Cardiac muscle cell (in vitro differentiated cells and primary cell): Measurements from ENCODE around the gene INPP5D. TPM values are rescaled to one million over a fixed set of nuclear protein-coding genes. Genes with fewer than 3 reads are reported as not detected.
A peak's percentile ranks its signal among the peaks of the same experiment; 100 is the strongest.

Source experiments
- DNase-seq, 2 donors: peaks; one replicate each; pipeline versions ENCODE4 v3.0.0 to v3.0.0-alpha.2; 2010 to 2017; ENCODE audit warnings: low read depth in 1 of 2, low spot score in 1 of 2
- H3K27ac ChIP-seq: fragments of 200-600 bp; sonication (generic); 2 replicates; pipeline ENCODE4 v1.5.1; 2016
- H3K27me3 ChIP-seq: fragments of 200-600 bp; sonication (generic); 2 replicates; pipeline ENCODE4 v1.6.0; 2016; ENCODE audit warnings: control low read depth
- H3K36me3 ChIP-seq: fragments of 200-600 bp; sonication (generic); 2 replicates; pipeline ENCODE4 v1.5.1; 2016; ENCODE audit warnings: control low read depth
- H3K4me1 ChIP-seq: fragments of 200-600 bp; sonication (generic); 2 replicates; pipeline ENCODE4 v1.8.1; 2017; ENCODE audit warnings: low read depth, mild to moderate bottlenecking, mixed run types
- H3K4me3 ChIP-seq: fragments of 200-600 bp; sonication (generic); 2 replicates; pipeline ENCODE4 v1.5.1; 2016; ENCODE audit warnings: mild to moderate bottlenecking
- H3K9me3 ChIP-seq: fragments of 200-600 bp; sonication (generic); 2 replicates; pipeline ENCODE4 v1.5.1; 2017; ENCODE audit warnings: low read depth, mild to moderate bottlenecking, control low read depth
- CTCF ChIP-seq: IDR thresholded peaks from 2 replicates; pipeline ENCODE4 v1.5.1; 2012; ENCODE audit warnings: low read depth, mild to moderate bottlenecking, low read length
- polyA plus RNA-seq: library from polyadenylated mRNA; unstranded; fragments of >200 nt; fragmentation: Nextera tagmentation; extraction: Ambion mirVana; gene quantifications from 2 replicates; pipeline ENCODE4 v1.2.1, GENCODE V29; 2016
- total RNA-seq: library from RNA; depleted of rRNA; stranded (reverse); fragments of >200 nt; gene quantifications from 2 replicates; pipeline ENCODE4 v1.2.3, GENCODE V29; 2016

Gene INPP5D
- total and polyA plus RNA-seq, 2 experiments from 2014 or later = 4.5 to 6.8 TPM

GRCh38 chr2:233168919-233169318 is 108.8 kb downstream of the INPP5D start:
- Histone ChIP-seq H3K4me3 (no peak overlapping the region), H3K27me3 (no peaks in the 10 kb centered on the region), H3K4me1 (peaks cover 10% of the 10 kb centered on the region), H3K9me3 (no peaks in the 10 kb centered on the region), H3K36me3 (no peaks in the 10 kb centered on the region), H3K27ac (no peak overlapping the region)
- TF ChIP-seq CTCF = no peak
- no peak for DNase-seq

GRCh38 chr2:233171344-233171743 is 111.2 kb downstream of the INPP5D start:
- no peak for TF ChIP-seq CTCF
- Histone ChIP-seq H3K27ac (no peak overlapping the region), H3K27me3 (no peaks in the 10 kb centered on the region), H3K36me3 (no peaks in the 10 kb centered on the region), H3K4me3 (no peak overlapping the region), H3K4me1 (peaks cover 10% of the 10 kb centered on the region), H3K9me3 (no peaks in the 10 kb centered on the region)
- DNase-seq = no peak

- no peak for TF ChIP-seq CTCF
- no peaks in the 10 kb centered on the region for H3K27me3 ChIP-seq
- no peak overlapping the region for H3K4me3 ChIP-seq
- DNase-seq = no peak
- no peaks in the 10 kb centered on the region for H3K36me3 ChIP-seq
- H3K4me1 ChIP-seq = peaks cover 10% of the 10 kb centered on the region
- H3K9me3 ChIP-seq = no peaks in the 10 kb centered on the region
- H3K27ac ChIP-seq = no peak overlapping the region
Measured at GRCh38 chr2:233173115-233173514, 113.0 kb downstream of the INPP5D start.

- peak; percentile 49 to 52 for DNase-seq
- Histone ChIP-seq H3K27me3 (no peaks in the 10 kb centered on the region), H3K36me3 (no peaks in the 10 kb centered on the region), H3K4me3 (no peak overlapping the region), H3K4me1 (peaks cover 13% of the 10 kb centered on the region), H3K9me3 (no peaks in the 10 kb centered on the region), H3K27ac (no peak overlapping the region)
- TF ChIP-seq CTCF = no peak
Measured at GRCh38 chr2:233174137-233174536, 114.0 kb downstream of the INPP5D start.

GRCh38 chr2:233178994-233179847 is 119.1 kb downstream of the INPP5D start:
- TF ChIP-seq CTCF = no peak

More at GRCh38 chr2:233178994-233179847, 119.1 kb downstream of the INPP5D start:
- Histone ChIP-seq H3K36me3 (no peaks in the 10 kb centered on the region), H3K9me3 (no peaks in the 10 kb centered on the region), H3K4me3 (no peak overlapping the region), H3K27ac (peak overlapping the region; percentile 64), H3K4me1 (peaks cover 6% of the 10 kb centered on the region), H3K27me3 (no peaks in the 10 kb centered on the region)
- DNase-seq = peak; percentile 5 to 43
